GM18907 (cell line): ENCODE results near the gene ADAMTS6.
A peak's percentile ranks its signal among the peaks of the same experiment; 100 is the strongest.
"Not testable (repeated sequence)": the region's sequence is repeated elsewhere in the genome, so short reads cannot be mapped to it uniquely, and the experiment has no call there.

ENCODE experiments used
- ATAC-seq: cut with Tn5 transposase; IDR thresholded peaks from one replicate; pipeline ENCODE4 v1.9.1; 2021; ENCODE audit warnings: mild to moderate bottlenecking, moderate library complexity; ENCODE audit not compliant: unreplicated experiment

Gene ADAMTS6

GRCh38 chr5:65203746-65204145, 278.0 kb downstream of the ADAMTS6 start:
- no peak for ATAC-seq

GRCh38 chr5:65199993-65200675, 281.6 kb downstream of the ADAMTS6 start:
- no peak for ATAC-seq

GRCh38 chr5:65198456-65199120, 283.1 kb downstream of the ADAMTS6 start:
- ATAC-seq: no peak

GRCh38 chr5:65197531-65198455, 283.9 kb downstream of the ADAMTS6 start:
- no peak for ATAC-seq

- ATAC-seq: no peak
These were observed 286.8 kb downstream of the ADAMTS6 start for GRCh38 chr5:65194871-65195270.

- no peak for ATAC-seq
These were observed 289.4 kb downstream of the ADAMTS6 start for GRCh38 chr5:65192331-65192730.

- no peak for ATAC-seq
These were observed 290.1 kb downstream of the ADAMTS6 start for GRCh38 chr5:65191554-65192135.

- peak; percentile 76 for ATAC-seq
These were observed 291.2 kb downstream of the ADAMTS6 start for GRCh38 chr5:65190328-65191053.

- ATAC-seq: no peak
These were observed 295.0 kb downstream of the ADAMTS6 start for GRCh38 chr5:65186646-65187227.

GRCh38 chr5:65185468-65185867, 296.3 kb downstream of the ADAMTS6 start:
- no peak for ATAC-seq

- no peak for ATAC-seq
These were observed 296.9 kb downstream of the ADAMTS6 start for GRCh38 chr5:65184780-65185179.

- not testable (repeated sequence) for ATAC-seq
These were observed 307.5 kb downstream of the ADAMTS6 start for GRCh38 chr5:65174231-65174630.

GRCh38 chr5:65173130-65173525, 308.6 kb downstream of the ADAMTS6 start:
- no peak for ATAC-seq

- ATAC-seq: peak; percentile 86
These were observed 309.1 kb downstream of the ADAMTS6 start for GRCh38 chr5:65172486-65173129.

GRCh38 chr5:65171645-65172044, 310.1 kb downstream of the ADAMTS6 start:
- ATAC-seq: no peak

- no peak for ATAC-seq
These were observed 318.0 kb downstream of the ADAMTS6 start for GRCh38 chr5:65163698-65164097.

- ATAC-seq: no peak
These were observed 320.1 kb downstream of the ADAMTS6 start for GRCh38 chr5:65161655-65162054.

GRCh38 chr5:65157906-65158603, 323.7 kb downstream of the ADAMTS6 start:
- no peak for ATAC-seq

- ATAC-seq: no peak
These were observed 324.8 kb downstream of the ADAMTS6 start for GRCh38 chr5:65156933-65157332.
